GM19023 (cell line): Measurements from ENCODE around the gene PLBD1.

Experiments
- ATAC-seq: cut with Tn5 transposase; IDR thresholded peaks from one replicate; pipeline ENCODE4 v1.9.1; 2021; ENCODE audit warnings: mild to moderate bottlenecking, moderate library complexity; ENCODE audit not compliant: unreplicated experiment

The PLBD1 gene

DNA sequence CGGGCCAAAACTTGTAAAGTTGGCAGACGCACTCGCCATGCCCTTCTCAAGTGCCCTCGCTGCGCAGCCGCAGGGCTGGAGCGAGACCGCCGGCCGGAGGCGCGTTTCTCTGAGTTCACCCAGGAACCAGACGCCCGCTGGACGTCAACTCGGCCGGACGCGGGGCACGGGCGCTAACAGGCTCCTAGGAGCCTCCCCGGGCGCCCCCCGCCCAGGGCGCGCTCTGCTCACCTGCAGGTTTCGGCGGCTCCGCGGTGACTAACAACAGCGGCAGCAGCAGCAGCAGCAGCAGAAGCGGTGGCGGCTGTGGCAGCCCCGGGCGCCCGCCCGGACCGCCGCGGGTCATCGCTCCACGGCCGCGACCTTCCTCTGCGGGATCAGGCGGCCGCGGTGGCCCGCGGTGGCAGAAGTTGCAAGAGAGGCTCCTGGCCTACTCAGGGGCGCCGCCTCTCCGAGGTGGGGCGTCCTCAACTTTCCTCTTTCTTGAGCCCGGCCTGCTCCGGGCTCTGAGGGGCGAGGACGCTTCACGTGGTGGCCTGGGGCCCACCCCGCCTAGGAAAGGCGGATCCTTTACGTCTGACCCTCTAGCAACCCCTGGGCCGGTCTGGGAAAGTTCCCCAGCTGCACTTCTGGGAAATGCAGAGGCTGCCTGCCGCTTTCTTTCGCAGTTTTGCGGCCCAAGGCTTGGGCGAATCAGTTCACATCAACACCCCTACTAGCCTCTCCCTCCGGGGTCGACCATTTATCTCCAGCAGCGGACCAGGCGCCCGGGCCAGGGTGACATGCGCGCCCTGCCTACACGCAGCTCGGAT lies at the start of gene PLBD1:
TSS of gene PLBD1 (minus strand) at position 533 of the 812 bp plus-strand sequence. CDS start at position 346, 187 bp downstream.
- peak; percentile 73 for ATAC-seq

- ATAC-seq: peak; percentile 33
Measured at GRCh38 chr12:14614704-14615121, 47.0 kb upstream of the PLBD1 start.

DNA sequence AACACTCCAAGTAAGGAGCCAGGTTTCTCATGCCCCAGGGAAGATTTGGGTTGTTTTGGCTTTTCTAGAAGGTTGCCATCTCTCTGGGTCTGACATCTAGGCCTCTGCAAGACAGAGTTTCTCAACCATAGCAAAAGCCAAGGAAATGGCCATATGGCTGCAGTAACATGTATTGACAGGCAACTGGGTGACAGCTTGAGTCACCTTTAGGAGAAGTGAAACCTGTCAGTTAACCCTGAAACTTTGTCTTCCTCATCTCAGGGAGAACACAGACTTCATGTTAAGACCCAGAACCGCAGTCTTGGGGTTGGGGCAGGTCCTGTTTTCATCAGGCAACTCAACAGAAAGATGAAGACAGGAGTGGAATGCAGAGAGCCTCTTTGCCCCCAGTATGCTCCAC lies 46.0 kb upstream of the PLBD1 start:
- peak; percentile 99 for ATAC-seq

- no peak for ATAC-seq
Measured at GRCh38 chr12:14612898-14613445, 45.3 kb upstream of the PLBD1 start.

GRCh38 chr12:14612250-14612649 lies 44.6 kb upstream of the PLBD1 start:
- ATAC-seq: no peak

DNA sequence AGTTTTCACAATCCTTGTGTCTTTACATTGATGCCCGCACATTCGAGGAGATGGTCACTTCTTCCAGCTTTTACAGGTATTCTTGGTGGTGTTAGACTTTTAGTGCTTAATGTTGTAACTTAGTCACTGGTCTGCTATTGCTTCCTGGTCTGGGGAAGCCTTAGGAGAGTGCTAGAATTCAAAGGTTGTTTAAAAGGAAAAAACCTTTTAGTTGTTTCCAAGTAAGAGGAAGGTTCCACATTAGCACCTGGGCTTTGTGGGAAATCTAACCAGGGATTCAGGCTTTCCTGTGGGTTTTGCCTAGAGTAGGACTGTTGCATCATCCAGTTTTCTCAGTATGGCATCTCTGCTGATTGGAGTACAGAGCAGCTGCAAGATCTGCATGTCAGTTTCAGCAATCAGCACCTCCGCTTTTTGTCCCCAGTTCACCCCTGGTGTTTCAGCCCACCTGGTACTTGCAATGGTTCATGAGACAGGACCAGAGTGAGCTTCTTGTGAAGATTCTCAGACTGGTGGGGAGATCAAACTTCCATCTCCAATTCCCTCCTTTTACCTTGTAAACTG lies 44.0 kb upstream of the PLBD1 start:
- no peak for ATAC-seq

DNA sequence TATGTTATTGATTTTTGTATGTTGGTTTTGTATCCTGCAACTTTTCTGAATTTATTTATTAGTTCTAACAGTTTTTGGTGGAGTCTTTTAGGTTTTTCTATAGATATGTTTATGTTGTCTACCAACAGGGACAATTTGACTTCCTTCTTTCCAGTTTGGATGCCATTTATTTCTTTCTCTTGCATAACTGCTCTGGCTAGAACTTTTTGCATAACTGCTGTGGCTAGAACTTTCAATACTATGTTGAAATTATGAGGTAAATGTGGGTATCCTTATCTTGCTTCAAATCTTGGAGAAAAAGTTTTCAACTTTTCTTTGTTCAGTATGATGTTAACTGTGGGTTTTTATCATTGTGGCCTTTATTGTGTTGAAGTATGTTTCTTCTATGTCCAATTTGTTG lies 39.9 kb upstream of the PLBD1 start:
- ATAC-seq: no peak

DNA sequence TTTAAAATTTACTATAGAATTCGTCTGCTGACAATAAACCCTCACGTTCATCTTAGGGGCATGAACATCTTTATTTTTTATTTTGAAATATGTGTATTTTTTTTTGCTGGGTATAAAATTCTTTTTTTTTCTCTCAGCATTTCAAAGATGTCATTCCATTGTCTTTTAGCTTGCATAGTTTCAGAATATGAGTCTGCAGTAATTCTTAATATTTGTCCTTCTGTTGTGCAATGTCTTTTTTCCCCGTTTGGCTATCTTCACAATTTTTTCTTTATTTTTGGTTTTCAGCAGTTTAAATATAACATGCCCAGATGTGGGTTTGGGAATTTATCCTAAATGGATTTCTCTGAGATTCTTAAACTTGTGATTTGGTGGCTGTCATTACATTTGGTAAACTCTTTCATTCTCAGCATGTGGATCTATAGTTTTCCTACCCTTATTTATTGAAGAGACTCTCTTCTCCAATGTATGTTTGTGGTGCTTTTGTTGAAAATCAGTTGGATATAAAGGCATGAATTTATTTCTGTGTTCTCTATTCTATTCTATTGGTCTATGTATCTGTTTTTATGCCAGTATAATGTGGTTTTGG lies 37.8 kb upstream of the PLBD1 start:
- no peak for ATAC-seq

DNA sequence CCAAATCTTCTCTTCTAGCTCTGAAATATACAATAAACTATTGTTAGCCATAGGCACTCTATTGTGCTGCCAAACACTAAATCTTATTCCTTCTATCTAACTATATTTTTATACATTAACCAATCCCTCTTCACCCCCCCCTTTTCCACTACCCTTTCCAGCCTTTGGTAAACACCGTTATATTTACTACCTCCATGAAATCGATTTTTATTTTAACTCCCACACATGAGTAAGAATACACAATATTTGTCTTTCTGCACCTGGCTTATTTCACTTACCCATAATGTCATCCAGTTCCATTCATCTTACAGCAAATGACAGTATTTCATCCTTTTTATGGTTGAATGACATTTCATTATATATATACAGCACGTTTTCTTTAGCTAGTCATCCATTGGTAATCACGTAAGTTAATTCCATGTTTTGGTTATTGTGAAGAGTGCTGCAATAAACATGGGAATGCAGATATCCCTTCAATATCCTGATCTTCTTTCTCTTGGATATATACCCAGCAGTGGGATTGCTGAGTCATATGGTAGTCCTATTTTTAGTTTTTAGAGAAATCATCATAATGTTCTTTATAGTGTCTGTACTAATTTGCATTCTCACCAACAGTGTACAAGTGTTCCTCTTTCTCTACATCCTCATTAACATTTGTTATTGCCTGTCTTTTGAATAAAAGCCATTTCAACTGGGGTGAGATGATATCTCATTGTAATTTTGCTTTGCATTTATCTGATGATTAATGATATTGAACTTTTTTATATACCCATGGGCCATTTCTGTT lies 34.2 kb upstream of the PLBD1 start:
- ATAC-seq: no peak

DNA sequence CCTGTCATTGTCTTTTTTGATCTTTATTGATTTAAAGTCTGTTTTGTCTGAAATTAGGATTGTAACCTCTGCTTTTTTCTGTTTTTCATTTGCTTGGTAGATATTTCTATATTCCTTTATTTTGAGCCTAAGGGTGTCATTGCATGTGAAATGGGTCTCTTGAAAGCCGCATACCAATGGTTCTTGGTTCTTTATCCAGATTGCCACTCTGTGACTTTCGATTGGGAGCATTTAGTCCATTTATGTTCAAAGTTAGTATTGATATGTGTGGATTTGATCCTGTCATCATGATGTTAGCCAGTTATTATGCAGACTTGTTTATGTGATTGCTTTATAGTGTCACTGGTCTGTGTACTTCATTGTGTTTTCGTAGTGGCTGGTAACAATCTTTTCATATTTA lies 29.8 kb upstream of the PLBD1 start:
- no peak for ATAC-seq

DNA sequence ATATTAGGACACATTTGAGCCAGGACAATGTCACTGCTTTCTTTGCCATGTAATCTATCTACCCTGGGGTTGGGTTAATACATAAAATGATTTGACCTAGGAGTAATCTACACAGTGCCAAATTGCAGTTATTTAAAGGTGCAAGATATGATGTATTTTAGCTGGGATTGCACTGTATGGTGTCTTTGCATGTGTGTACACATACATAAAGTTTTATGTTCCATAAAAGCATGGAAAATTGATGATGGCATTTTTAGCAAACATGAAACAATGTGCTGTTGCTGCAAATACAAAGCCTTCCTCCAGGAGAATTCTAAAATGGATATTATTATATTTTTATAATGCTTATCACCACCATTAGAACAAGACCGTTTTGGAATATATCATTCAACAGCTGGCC lies 24.0 kb upstream of the PLBD1 start:
- no peak for ATAC-seq

GRCh38 chr12:14589169-14590004 lies 21.7 kb upstream of the PLBD1 start:
- ATAC-seq: no peak

GRCh38 chr12:14588571-14588970 lies 20.9 kb upstream of the PLBD1 start:
- no peak for ATAC-seq

DNA sequence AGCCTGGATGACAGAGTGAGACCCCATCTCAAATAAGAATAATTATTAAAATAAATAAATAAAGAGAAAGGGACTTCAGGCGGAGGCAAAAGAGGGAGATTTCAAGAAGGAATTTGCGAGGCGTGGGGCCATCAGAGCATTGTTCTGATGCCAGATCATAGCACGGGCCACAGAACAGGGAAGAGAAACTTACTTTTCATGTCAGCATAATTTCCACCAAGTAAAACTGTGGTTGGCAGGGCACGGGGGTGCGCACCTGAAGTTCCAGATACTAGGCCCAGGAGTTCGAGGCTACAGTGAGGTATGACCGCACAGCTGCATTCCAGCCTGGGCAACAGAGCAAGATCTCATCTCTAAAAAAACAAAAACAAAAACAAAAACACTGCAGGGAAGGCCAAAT lies 11.0 kb upstream of the PLBD1 start:
- no peak for ATAC-seq

DNA sequence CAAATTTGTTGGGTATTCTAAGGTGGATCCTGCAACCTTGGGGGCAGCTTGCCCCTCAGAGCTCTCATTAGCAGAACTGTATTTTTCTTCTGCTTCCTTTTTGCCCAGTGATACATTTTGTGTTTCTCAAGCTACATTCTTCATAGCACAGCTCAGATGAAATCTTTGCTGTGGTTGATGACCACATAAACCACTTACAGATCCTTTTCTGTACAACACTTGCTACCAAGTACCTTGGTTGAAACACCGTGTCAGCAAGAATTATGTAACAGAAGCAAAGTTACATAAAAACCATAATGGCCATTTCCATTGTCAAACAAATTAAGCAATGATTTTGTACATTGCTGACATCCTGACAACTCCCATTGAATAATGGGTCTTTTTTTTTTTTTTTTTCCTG lies 9.7 kb upstream of the PLBD1 start:
- peak; percentile 74 for ATAC-seq

- peak; percentile 10 for ATAC-seq
Measured at GRCh38 chr12:14576896-14577295, 9.2 kb upstream of the PLBD1 start.

DNA sequence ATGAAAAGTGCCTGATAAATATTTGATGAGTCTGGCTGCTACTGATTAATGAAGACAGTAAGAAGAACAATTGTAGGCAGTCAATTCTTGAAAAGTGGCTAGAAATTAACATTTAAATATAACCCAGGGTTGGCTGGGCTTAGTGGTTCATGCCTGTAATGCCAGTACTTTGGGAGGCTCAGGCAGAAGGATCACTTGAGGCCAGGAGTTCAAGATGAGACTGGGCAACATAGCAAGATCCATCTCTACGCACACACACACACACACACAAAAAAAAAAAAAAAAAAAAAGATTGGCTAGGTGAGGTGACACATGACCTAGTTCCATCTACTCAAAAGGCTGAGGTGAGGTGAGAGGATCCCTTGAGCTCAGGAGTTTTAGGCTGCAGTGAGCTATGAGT lies 7.9 kb upstream of the PLBD1 start:
- ATAC-seq: no peak

- no peak for ATAC-seq
Measured at GRCh38 chr12:14573118-14573517, 5.4 kb upstream of the PLBD1 start.

DNA sequence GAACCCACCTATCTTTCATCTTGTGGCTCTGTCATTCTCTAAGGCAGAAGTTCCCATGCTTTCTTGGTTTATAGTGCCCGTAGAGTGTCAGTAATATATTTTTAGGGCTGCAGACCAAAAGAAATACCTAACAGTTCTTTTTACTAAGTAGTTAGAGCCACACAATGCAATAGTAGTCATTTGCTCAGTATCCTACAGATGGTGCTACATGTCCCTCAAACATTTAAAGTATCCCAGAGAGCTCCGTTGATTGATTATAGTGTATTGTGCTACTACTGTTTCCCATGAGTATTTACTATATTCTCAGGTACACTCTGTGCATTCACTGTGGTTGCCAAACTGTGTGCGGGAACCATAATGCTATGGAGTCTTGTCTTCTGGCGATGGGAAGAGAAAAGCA lies 4.7 kb upstream of the PLBD1 start:
- no peak for ATAC-seq

DNA sequence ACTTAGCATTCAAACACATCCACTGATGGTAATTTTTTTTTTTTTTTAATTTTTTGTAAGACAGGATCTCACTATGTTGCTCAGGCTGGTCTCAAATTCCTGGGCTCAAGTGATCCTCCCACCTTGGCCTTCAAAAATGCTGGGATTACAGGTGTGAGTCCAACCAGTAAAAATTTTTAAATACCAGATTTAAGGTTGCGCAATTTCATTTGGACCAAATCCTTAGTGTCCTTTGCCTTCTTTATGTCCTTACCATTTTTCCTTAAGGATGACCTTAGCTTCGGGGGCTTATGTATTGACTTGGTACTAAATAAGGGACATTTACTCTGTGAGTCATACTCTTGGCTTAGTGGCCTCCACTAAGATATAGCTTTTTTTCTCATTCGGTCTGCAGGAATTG lies 4.1 kb upstream of the PLBD1 start:
- no peak for ATAC-seq
